Ureter (tissue), 1 donor: ENCODE results near the gene RAPSN. TPM values are rescaled to one million over a fixed set of nuclear protein-coding genes. Genes with fewer than 3 reads are reported as not detected.

Experiments
- DNase-seq: peaks from one replicate; pipeline ENCODE4 v3.0.0-alpha.2; 2020; ENCODE audit warnings: low spot score
- total RNA-seq: library from RNA; stranded (reverse); gene quantifications from one replicate; pipeline ENCODE4 v1.2.4, GENCODE V29; 2023
- donor health status: DM: yes; HTN: yes; CAD: no.

Gene RAPSN
- total RNA-seq, 1 donor from 2014 or later = 0.44 TPM

DNA sequence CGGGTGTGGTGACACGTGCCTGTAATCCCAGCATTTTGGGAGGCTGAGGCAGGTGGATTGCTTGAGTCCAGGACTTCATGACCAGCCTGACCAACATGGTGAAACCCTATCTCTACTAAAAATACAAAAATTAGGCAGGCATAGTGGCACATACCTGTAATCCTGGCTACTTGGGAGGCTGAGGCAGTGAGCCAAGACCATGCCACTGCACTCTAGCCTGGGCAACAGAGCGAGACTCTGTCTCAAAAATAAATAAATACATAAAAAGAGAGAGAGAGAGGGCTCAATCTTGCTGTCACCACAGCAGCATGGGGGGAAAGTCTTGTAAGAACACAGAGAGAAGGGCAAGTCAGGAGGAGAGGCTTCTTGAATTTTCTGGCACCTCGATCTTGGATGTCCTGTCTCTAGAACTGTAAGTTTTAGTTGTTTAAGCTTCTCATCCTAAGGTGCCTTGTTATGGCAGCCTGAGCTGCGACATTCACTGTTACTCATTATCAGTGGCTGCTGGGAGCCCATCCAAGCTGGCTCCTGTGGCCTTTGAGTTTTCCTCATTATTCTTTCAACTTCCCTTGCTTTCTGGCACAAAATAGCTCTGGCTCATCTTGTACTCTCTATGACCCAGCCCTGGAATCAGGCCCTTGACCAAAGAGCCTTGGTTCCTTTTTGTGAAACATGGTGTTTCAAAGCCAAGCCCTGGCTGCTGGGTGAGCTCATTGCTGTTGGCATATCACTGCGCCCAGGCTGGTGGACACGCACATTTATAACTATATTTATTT lies 14.7 kb downstream of the RAPSN start:
- peak; percentile 53 for DNase-seq

DNA sequence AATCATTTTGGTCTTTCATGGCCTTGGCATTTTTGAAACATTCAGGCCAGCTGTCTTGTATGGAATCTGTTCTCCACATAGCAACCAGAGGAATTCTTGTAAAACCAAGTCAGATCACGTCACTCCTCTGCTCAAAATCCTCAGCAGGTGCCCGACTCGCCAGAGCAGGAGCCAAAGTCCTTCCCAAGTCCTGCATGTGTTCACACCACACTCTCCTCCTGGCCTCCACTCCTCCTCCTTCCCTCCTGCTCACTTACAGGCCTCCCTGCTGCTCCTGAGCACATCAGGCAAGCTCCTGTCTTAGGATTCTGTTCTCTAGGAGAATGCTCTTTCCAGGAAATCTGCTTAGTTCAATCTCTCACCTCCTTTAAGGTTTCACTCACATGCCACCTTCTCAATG lies 15.8 kb downstream of the RAPSN start:
- no peak for DNase-seq

DNA sequence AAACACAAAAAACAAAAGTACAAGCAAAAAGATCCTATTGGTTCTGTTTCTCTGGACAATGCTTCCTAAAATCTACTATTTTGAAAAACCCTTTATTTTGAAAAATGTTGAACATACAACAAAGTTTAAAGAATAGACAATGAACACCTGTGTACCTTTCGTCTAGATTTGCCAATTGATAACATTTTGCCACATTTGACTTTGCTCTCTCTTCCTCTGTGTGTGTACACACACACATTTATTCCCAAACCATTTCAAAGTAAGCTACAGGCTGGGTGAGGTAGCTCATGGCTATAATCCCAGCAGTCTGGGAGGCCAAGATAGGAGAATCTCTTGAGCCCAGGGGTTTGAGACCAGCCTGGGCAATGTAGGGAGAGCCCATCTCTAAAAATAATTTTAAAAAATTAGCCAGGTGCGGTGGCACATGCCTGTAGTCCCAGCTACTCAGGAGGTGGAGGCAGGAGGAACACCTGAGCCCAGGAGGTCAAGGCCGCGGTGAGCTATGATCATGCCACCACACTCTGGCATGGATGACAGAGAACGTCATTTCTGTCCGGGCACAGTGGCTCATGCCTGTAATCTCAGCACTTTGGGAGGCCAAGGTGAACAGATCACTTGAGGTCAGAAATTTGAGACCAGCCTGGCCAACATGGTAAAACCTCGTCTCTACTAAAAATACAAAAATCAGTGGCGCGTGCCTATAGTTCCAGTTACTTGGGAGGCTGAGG lies 17.4 kb downstream of the RAPSN start:
- no peak for DNase-seq

DNA sequence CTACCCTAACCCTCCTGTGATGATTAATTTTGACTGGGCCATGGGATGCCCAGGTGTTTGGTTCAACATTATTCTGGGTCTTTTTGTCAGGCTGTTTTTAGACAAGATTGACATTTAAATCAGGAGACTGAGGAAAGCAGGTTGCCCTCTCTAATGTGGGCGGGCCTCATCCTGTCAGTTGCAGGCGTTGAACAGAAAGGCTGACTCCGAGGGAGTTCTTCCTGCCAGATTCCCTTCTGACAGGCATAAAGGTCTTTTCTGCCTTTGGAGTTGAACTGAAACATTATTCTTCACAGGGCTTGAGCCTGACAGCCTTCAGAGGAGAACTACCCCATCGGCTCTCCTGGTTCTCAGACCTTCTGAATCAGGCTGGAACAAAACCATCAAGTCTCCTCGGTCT lies 18.4 kb downstream of the RAPSN start:
- DNase-seq = no peak

DNA sequence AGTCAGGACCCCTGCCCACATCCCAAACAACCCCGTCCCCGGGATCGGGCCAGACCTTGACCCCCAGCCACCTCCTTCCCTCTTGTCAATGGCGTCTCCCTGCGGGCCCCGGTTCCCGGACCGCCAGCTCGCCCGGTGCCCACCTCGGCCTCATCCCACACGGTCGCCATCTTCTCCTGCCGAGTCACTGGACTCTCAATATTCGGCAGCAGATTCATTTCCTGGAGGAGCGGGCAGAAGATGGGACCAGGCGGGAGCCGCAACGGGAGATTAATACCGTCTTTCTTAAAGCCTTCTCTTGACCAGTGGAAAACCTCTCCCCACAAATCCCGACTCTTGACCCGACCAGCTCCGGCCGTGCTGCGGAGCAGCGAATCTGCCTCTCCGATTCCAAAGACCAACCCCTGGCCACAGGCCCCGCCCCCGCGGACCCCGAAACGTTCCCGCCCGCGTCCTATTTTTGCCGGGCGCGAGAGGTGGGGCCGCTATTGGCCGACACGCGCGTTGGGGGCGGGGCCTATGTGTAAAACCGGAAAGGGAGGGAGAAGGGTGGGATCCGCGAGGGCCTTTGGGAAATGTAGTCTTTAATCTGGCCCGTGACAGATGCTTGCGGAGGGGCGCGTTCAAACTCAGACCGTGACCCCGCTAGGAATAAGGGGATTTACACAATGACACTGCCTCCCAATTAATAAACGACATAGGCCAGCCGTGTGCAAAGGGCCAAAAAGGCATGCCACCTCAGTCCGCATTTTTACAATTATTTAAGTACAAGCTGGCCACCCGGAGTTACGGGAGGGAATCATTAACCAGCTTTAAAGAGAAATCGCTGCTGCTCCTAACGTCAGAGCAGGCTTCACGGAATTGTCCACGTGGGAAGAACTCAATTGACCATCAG lies 22.6 kb downstream of the RAPSN start, which contains the start of gene PSMC3:
TSS of gene PSMC3 (minus strand) at position 378 of the 895 bp plus-strand sequence. CDS start at position 218, 160 bp downstream.
- DNase-seq = peak; percentile 99

DNA sequence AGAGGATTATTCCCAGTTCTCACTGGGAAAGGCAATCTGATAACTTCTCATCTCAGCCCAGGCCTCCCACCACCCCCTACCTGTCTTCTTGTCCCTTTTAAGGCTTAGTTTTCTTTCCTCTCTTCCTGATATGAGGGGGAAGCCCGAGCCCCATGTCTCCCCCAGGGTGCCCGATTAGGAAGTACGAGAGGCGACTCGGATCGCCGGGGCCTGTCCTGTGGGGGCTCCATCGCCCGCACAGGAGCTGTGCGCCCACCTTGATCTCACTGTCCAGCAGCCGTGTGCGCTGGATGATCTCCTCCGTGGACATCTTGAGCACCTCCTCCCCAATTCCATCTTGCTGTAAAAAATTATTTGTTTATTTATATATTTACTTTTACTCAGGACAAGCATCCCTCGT lies 23.3 kb downstream of the RAPSN start:
- DNase-seq = no peak

DNA sequence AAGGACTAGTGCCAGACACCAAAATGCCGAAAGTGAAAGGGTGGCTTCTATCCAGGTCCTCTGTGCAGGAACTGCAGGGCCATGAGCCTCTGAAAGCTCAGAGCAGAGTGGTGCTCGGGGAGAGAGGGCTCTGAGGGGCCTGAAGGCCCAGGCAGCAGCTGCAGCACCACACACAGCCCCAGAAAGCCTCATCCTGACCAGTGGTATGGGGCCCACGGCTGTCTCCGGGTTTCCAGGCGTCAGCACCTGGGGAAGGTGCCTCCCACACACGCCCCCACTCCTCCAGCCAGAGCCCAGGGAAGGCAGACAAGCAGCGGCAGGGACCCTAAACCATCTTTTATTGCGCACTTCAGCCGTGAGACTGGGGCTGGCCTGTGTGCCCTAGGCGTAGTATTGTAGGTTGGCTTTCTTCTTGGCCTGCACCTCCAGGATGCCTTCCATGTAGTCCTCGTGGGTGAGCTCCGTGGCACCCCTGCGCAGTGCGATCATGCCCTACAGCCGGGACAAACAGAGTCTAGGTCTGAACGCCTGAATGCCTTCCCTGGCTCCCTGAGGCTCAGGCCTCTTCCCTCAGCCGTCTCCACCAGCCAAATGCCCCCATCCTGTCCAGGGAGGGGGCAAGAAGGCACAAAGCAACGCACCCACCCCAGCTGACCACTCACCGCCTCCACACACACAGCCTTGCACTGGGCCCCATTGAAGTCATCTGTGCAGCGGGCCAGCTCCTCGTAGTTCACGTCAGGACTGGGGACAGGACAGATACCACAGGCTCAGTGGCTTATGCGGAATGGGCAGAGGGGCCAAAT lies 30.3 kb downstream of the RAPSN start:
- DNase-seq = no peak

DNA sequence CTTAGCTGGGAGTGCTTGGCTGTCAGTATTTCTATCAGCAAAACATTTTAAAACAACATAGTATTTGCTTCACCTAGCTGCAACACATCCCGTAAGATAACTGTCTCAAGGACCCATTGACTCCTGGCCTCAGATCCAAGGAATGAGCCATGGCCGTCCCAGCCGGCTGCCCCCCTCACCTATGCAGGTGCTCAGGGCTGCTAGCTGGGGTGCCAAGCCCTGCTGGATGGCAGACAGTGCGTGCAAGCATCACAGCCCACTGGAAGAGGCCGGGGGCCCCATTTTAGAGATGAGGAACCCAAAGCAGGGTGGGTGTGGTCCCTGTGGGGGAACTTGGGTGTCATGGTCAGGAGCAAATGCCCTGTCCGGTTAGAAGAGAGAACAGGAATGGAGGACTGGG lies 31.2 kb downstream of the RAPSN start:
- no peak for DNase-seq

DNA sequence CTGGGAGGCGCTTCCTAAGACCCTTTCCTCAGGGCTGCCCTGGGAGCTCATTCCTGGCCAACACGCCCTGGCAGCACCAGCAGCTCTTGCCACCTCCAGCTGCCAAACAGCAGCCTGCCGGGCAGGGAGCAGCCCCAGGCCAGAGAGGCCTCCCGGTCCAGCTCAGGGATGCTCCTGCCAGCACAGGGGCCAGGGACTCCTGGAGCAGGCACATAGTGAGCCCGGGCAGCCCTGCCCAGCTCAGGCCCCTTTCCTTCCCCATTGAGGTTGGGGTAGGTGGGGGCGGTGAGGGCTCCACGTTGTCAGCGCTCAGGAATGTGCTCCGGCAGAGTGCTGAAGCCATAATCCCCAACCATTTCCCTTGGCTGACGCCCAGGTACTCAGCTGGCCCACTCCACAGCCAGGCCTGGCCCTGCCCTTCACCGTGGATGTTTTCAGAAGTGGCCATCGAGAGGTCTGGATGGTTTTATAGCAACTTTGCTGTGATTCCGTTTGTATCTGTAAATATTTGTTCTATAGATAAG lies 32.9 kb downstream of the RAPSN start:
- DNase-seq = peak; percentile 88

DNA sequence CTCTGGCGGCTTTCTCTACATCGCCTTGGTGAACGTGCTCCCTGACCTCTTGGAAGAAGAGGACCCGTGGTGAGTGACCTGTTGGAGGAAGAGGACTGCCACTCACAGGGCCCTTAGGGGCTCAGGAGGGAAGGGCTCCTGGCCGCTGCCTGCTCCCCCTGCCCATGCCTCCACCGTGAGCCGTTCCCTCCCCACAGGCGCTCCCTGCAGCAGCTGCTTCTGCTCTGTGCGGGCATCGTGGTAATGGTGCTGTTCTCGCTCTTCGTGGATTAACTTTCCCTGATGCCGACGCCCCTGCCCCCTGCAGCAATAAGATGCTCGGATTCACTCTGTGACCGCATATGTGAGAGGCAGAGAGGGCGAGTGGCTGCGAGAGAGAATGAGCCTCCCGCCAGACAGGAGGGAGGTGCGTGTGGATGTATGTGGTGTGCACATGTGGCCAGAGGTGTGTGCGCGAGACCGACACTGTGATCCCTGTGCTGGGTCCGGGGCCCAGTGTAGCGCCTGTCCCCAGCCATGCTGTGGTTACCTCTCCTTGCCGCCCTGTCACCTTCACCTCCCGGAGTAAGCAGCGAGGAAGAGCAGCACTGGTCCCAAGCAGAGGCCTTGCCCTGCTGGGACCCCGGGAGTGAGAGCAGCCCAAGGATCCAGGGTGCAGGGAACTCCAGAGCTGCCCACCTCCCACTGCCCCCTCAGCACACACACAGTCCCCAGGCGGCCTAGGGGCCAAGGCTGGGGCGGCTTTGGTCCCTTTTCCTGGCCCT lies 33.7 kb downstream of the RAPSN start:
- DNase-seq = no peak

DNA sequence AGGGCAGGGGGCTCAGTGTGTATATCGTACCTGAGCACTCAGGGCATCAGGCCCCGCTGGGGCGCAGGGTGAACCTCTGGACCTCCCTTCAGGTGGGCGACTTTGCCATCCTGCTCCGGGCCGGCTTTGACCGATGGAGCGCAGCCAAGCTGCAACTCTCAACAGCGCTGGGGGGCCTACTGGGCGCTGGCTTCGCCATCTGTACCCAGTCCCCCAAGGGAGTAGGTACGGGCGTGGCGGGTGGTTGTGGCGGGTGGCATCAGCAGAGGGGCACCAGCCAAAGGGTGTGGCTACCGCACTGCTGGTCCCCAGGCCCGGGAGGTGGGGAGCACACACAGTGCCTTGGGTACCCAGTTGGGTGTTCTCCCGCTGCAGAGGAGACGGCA lies 34.3 kb downstream of the RAPSN start:
- DNase-seq = no peak

DNA sequence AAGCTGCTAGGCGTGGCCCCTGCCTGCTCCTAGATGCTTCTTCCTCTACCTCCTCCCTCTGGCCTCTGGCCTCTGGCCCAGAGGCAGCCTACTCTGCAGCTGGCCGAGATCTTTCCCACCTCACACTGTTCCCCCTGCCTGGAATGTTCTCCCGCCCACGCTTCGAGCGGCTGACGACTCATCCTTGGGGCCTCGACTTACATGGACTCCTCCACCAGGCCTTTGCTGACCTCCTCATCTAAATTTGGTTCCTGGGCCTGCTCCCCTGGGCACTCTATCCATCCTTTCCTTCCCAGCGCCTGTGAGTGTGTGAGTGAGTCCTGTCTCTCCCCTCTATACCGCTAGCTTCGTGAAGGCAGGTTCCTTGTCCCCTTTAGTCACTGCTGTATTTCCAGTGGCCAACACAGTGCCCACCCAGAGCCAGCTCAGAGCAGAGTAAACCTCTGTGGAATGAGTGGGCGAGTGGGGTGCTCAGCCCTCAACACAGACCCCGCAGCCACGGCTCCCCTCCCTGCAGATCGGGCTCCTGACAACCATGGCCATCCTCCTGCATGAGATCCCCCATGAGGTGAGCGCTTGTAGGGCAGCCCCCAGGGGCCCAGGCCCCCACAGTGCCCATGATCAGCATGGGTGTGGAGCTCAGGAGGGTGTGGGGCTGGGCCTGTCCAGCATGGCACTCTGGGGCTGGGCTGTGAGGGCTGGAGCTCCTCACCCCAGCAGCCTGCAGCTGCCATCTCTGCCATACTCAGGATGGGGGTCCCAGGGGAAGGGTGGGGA lies 34.8 kb downstream of the RAPSN start:
- no peak for DNase-seq

DNA sequence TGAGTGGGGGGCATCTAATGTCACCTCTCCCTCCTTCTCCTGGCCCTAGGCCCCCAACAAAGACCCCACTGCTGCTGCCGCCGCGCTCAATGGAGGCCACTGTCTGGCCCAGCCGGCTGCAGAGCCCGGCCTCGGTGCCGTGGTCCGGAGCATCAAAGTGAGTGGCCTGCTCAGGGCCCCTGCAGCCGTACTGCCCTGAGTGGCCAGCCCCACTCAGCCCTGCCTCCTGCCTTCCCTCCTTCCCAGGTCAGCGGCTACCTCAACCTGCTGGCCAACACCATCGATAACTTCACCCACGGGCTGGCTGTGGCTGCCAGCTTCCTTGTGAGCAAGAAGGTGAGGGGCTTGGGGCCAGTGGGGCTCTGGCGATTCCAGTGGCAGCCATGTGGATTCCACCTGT lies 35.6 kb downstream of the RAPSN start:
- DNase-seq = no peak

DNA sequence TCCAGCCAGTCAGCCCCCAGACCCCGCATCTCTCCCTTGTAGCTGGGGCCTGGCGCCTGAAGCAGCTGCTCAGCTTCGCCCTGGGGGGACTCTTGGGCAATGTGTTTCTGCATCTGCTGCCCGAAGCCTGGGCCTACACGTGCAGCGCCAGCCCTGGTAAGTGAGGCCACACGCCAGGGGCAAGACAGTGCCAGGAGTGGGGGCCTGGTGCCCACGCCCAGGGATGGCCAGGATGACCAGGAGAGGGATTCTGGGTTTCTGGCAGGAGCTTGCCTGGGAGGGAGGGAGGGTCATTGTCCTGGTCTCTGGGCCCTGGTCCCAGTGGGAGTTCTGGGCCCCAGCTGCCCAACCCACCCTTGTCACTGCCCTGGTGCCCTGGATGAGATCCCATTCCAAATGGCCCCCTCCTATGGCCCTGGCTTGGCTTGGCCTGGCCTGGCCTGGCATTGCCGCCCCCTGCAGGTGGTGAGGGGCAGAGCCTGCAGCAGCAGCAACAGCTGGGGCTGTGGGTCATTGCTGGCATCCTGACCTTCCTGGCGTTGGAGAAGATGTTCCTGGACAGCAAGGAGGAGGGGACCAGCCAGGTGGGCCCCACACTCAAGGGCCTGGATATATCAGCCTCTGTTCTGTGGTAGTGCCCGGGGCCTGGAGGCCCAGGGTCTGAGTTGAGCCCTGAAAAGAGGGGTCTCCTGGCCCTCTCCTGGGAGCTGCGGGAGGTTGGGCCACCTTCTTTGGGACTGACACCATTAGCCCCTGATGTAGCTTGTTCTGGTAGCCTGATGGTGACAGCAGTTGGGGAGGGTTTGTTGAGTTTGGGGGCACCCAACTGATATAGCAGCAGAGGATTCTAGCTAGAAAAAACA lies 36.8 kb downstream of the RAPSN start:
- no peak for DNase-seq

DNA sequence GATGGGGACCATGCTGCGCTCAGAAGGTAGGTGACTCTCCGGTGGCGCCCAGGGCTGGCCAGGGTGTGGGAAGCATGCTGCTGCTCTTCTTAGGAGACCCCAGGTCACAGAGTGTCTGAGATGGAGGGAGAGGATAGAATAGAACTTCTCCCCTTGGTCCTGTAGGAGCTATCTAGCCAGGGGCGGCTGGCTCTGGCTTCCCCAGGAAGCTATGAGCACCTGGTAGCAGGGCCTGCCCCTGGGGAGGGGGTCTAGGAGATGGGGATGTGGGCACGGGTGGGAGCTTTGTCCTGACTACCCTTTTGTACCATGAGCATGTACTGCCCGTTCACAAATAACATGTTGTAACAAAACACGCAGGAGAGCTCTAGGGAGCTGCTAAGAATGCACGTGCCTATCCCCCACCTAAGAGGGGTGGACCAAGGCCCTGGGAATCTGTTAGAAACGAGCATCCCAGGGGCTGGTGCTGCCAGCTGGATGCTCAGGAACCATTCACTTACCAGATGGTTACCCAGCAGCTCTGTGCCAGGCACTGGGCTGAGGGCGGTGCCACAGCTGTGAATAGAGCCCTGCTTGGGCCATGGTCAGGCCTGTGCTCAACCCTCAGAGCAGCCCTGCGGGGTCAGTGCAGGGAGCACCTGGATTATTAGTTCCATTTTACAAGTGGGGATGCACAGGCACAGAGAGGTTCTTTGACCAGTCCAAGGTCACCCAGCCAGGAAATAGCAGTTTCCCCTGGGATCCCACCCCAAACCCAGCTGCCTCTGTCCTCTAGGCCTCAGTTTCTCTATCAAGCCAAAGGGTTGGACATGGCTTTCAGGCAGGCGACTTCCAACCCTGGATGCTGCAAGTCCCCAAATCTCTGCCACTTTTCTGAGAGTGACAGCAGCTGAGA lies 38.3 kb downstream of the RAPSN start:
- no peak for DNase-seq

DNA sequence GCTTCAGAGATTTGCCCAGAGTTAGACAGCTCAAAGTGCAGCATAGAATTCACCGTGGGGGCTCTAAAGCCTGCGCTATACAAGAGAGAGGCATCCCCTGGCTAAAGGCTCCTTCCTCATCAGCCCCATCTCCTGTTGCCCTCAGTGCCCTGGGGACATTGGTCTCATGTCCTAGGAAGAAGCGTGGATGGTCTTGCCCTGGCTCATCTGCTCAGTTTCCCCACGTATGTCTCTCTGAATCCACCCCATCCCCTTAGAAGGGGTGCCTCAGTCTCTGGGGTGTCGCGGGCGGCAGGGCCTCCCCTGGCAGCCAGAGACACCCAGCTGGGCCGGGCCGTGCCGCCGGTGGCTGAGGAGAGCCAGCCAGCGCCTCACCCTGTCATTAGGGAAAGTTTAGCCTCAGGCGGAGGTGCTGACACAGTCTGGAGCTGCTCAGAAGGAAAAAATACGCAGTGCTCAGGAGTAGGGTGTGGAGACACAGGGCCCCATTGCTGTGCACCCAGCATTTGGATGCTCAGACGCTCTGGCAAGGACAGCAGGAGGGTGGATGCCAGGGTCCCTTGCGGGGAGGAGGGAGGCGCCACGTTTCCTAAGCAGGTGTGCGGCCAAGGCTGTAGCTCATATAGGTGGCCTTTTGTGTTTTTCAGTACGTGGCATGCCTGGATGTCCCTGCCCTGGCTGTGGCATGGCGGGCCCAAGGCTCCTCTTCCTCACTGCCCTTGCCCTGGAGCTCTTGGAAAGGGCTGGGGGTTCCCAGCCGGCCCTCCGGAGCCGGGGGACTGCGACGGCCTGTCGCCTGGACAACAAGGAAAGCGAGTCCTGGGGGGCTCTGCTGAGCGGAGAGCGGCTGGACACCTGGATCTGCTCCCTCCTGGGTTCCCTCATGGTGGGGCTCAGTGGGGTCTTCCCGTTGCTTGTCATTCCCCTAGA lies 39.2 kb downstream of the RAPSN start:
- no peak for DNase-seq
